Muscle layer of colon (tissue), 2 donors: ENCODE results near the gene CAMK2G.
"Not testable (repeated sequence)": the region's sequence is repeated elsewhere in the genome, so short reads cannot be mapped to it uniquely, and the experiment has no call there.

Source experiments
- H3K27ac ChIP-seq: one replicate; pipeline ENCODE4 v1.7.0; 2013; ENCODE audit warnings: low read depth, mild to moderate bottlenecking, low read length, moderate library complexity
- H3K27me3 ChIP-seq, 2 donors: one replicate each; pipeline ENCODE4 v1.7.0; 2013; ENCODE audit warnings: low read length in 2 of 2, mild to moderate bottlenecking in 2 of 2; ENCODE audit not compliant: insufficient read depth in 2 of 2, control insufficient read depth in 1 of 2
- H3K36me3 ChIP-seq: one replicate; pipeline ENCODE4 v1.7.0; 2013; ENCODE audit warnings: mild to moderate bottlenecking, low read length; ENCODE audit not compliant: insufficient read depth
- H3K4me1 ChIP-seq: one replicate; pipeline ENCODE4 v1.7.0; 2013; ENCODE audit warnings: mild to moderate bottlenecking, low read length; ENCODE audit not compliant: insufficient read depth
- H3K4me3 ChIP-seq, 2 donors: one replicate each; pipeline ENCODE4 v1.7.0; 2013; ENCODE audit warnings: low read length in 2 of 2, low read depth in 1 of 2, mild to moderate bottlenecking in 1 of 2, moderate library complexity in 1 of 2
- H3K9ac ChIP-seq: one replicate; pipeline ENCODE4 v1.7.0; 2013; ENCODE audit warnings: low read length
- H3K9me3 ChIP-seq: one replicate; pipeline ENCODE4 v1.7.0; 2013; ENCODE audit warnings: mild to moderate bottlenecking, low read length
- donor health status: abdominal sarcoma.
- donor health status: Adenocarcinoma of cecum.

Gene CAMK2G

GRCh38 chr10:73802276-73802991 lies 71.9 kb downstream of the CAMK2G start:
- H3K9ac ChIP-seq, result no peak overlapping the region
- no peak overlapping the region for H3K27ac ChIP-seq

DNA sequence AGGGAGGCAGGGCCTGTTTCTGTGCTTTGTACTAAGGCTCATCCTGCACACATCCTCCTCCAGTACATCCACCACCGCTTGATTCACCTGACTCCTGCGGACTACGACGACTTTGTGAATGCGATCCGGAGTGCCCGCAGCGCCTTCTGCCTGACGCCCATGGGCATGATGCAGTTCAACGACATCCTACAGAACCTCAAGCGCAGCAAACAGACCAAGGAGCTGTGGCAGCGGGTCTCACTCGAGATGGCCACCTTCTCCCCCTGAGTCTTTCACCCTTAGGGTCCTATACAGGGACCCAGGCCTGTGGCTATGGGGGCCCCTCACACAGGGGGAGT lies 73.1 kb downstream of the CAMK2G start:
- Histone ChIP-seq H3K4me1 (no peaks in the 10 kb centered on the region), H3K36me3 (peaks cover 83% of the 10 kb centered on the region), H3K27me3 (no peaks in the 10 kb centered on the region), H3K27ac (no peak overlapping the region), H3K9me3 (no peaks in the 10 kb centered on the region), H3K4me3 (no peak overlapping the region), H3K9ac (no peak overlapping the region)

More at GRCh38 chr10:73802276-73802991, 71.9 kb downstream of the CAMK2G start:
- H3K9me3 ChIP-seq, result no peaks in the 10 kb centered on the region
- H3K4me3 ChIP-seq, result no peak overlapping the region
- H3K36me3 ChIP-seq, result peaks cover 83% of the 10 kb centered on the region
- H3K27me3 ChIP-seq, result no peaks in the 10 kb centered on the region
- H3K4me1 ChIP-seq, result peaks cover 4% of the 10 kb centered on the region

GRCh38 chr10:73800560-73801252 lies 73.6 kb downstream of the CAMK2G start:
- no peak overlapping the region for H3K9ac ChIP-seq
- H3K9me3 ChIP-seq, result no peaks in the 10 kb centered on the region
- H3K27ac ChIP-seq, result no peak overlapping the region
- H3K27me3 ChIP-seq, result no peaks in the 10 kb centered on the region
- no peak overlapping the region for H3K4me3 ChIP-seq
- peaks cover 78% of the 10 kb centered on the region for H3K36me3 ChIP-seq
- H3K4me1 ChIP-seq, result no peaks in the 10 kb centered on the region

DNA sequence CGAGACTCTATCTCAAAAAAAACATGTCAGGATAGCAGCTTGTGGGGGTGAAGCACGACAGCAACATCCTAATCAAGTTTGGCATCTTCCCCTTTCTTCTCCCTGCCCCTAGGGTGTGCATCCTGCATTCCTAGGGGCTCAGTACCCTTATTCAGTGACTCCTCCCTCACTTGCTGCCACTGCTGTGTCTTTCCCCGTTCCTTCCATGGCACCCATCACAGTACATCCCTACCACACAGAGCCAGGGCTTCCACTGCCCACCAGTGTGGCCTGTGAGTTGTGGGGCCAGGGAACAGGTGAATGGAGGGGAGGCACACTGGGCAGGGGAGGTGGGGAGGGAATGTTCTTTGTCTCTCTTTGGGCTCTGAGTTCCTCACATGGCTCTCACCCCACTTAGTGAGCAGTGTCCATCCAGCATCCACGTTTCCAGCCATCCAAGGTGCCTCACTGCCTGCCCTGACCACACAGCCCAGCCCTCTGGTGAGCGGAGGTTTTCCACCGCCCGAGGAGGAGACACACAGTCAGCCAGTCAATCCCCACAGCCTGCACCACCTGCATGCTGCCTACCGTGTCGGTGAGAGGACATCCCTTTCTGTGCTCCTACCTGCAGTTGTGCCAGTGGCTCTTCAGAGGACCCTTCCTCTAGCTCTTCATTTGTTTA lies 74.3 kb downstream of the CAMK2G start:
- no peaks in the 10 kb centered on the region for H3K27me3 ChIP-seq
- H3K9ac ChIP-seq, result no peak overlapping the region
- H3K4me3 ChIP-seq, result no peak overlapping the region
- no peaks in the 10 kb centered on the region for H3K9me3 ChIP-seq
- no peaks in the 10 kb centered on the region for H3K4me1 ChIP-seq
- H3K36me3 ChIP-seq, result peaks cover 79% of the 10 kb centered on the region
- H3K27ac ChIP-seq, result no peak overlapping the region

DNA sequence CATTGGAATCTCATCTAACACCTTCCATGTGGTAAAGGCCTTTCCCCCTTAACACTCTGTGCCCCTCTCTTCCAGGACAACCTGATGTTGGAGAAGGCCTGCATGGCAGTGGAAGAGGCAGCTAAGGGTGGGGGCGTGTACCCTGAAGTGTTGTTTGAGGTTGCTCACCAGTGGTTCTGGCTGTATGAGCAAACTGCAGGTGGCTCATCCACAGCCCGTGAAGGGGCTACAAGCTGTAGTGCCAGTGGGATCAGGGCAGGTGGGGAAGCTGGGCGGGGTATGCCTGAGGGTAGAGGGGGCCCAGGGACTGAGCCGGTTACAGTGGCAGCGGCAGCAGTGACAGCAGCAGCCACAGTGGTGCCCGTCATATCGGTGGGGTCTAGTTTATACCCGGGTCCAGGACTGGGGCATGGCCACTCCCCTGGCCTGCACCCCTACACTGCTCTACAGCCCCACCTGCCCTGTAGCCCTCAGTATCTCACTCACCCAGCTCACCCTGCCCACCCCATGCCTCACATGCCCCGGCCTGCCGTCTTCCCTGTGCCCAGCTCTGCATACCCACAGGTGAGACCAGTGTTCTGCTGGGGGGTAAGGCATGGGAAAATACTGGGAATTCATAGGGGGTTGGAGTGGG lies 75.3 kb downstream of the CAMK2G start:
- no peak overlapping the region for H3K9ac ChIP-seq
- H3K36me3 ChIP-seq, result peaks cover 83% of the 10 kb centered on the region
- no peaks in the 10 kb centered on the region for H3K9me3 ChIP-seq
- no peaks in the 10 kb centered on the region for H3K27me3 ChIP-seq
- H3K4me1 ChIP-seq, result no peaks in the 10 kb centered on the region
- no peak overlapping the region for H3K27ac ChIP-seq
- H3K4me3 ChIP-seq, result no peak overlapping the region

GRCh38 chr10:73798087-73798486 lies 76.3 kb downstream of the CAMK2G start:
- no peaks in the 10 kb centered on the region for H3K4me1 ChIP-seq
- H3K36me3 ChIP-seq, result peaks cover 83% of the 10 kb centered on the region
- no peak overlapping the region for H3K9ac ChIP-seq
- H3K4me3 ChIP-seq, result no peak overlapping the region
- no peaks in the 10 kb centered on the region for H3K27me3 ChIP-seq
- H3K27ac ChIP-seq, result no peak overlapping the region
- no peaks in the 10 kb centered on the region for H3K9me3 ChIP-seq

DNA sequence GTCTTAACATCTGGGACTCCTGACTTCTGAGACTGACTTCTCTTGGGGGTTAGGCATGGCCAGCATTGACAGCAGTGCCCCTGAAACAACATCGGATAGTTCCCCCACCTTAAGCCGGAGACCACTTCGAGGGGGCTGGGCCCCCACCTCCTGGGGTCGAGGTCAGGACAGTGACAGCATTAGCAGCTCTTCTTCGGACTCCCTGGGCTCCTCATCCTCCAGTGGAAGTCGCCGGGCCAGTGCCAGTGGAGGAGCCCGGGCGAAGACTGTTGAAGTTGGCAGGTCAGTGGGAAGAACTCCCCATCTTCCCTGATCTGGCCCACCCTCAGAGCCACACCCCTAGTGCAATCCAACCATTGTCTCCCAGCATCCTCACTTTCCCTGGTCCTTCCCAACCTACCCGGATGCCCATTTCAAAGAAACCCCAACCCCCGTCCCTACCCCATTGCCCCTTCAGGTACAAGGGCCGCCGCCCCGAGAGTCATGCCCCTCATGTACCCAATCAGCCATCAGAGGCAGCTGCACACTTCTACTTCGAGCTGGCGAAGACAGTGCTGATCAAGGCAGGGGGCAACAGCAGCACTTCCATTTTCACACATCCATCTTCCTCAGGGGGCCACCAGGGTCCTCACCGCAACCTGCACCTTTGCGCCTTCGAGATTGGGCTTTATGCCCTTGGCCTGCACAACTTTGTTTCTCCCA lies 76.9 kb downstream of the CAMK2G start:
- no peak overlapping the region for H3K27ac ChIP-seq
- no peaks in the 10 kb centered on the region for H3K9me3 ChIP-seq
- H3K9ac ChIP-seq, result no peak overlapping the region
- peaks cover 83% of the 10 kb centered on the region for H3K36me3 ChIP-seq
- H3K4me3 ChIP-seq, result no peak overlapping the region
- no peaks in the 10 kb centered on the region for H3K27me3 ChIP-seq
- no peaks in the 10 kb centered on the region for H3K4me1 ChIP-seq

DNA sequence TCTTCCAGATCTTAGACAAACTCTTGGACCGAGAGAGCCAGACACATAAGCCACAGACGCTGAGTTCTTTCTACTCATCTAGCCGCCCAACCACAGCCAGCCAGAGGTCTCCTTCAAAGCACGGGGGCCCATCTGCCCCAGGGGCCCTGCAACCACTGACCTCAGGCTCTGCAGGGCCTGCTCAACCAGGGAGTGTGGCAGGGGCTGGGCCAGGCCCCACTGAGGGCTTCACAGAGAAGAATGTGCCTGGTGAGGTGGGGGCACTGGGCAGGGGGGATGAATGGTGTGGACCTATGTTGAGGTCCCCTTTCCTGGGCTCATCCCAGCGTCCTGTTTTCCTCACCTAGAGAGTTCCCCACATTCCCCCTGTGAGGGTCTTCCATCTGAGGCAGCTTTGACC lies 77.6 kb downstream of the CAMK2G start:
- H3K9ac ChIP-seq, result no peak overlapping the region
- no peak overlapping the region for H3K4me3 ChIP-seq
- no peak overlapping the region for H3K27ac ChIP-seq
- H3K4me1 ChIP-seq, result no peaks in the 10 kb centered on the region
- no peaks in the 10 kb centered on the region for H3K9me3 ChIP-seq
- no peaks in the 10 kb centered on the region for H3K27me3 ChIP-seq
- H3K36me3 ChIP-seq, result peaks cover 83% of the 10 kb centered on the region

DNA sequence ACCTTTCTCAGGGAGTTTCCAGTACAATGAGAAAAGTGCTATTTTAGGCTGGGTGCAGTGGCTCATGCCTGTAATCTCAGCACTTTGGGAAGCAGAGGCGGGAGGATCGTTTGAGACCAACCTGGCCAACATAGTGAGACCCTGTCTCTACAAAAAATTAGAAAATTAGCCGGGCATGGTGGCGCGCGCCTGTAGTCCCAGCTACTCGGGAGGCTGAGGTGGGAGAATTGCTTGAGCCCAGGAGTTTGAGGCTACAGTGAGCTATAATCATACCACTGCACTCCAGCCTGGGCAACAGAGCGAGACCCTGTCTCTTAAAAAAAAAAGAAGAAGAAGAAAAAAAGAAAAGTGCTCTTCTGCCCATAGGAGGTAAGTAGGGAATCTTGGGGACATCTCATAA lies 78.3 kb downstream of the CAMK2G start:
- not testable (repeated sequence) for H3K27ac ChIP-seq, H3K9ac ChIP-seq, H3K4me3 ChIP-seq, H3K9me3 ChIP-seq, H3K27me3 ChIP-seq, H3K4me1 ChIP-seq
- peaks cover 83% of the 10 kb centered on the region for H3K36me3 ChIP-seq

GRCh38 chr10:73795491-73795890 lies 78.9 kb downstream of the CAMK2G start:
- not testable (repeated sequence) for H3K9ac ChIP-seq, H3K4me1 ChIP-seq, H3K4me3 ChIP-seq, H3K27ac ChIP-seq, H3K9me3 ChIP-seq, H3K27me3 ChIP-seq
- H3K36me3 ChIP-seq, result peaks cover 86% of the 10 kb centered on the region

DNA sequence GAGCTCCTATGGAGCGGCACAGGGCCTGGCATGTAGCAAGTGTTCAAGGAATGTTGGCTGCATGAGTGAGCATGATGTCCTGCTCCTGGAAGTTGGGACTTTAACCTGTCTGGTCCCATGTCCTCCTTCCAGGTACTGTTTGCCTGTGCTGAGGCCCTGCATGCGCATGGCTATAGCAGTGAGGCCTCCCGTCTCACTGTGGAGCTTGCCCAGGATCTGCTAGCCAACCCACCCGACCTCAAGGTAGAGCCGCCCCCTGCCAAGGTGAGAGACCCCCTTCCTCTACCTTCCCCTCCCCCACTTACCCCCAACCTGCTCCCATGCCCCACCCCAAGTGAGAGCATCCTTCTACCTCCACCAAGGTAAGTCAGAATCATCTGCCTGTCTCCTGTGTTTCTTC lies 80.9 kb downstream of the CAMK2G start:
- Histone ChIP-seq H3K4me3 (no peak overlapping the region), H3K4me1 (no peaks in the 10 kb centered on the region), H3K27me3 (no peaks in the 10 kb centered on the region), H3K36me3 (peaks cover 91% of the 10 kb centered on the region), H3K27ac (no peak overlapping the region), H3K9ac (no peak overlapping the region), H3K9me3 (no peaks in the 10 kb centered on the region)
